HEK293 (cell line): ENCODE measurements around the gene ALKBH2.

Experiments used
- CTCF ChIA-PET: fragments of 350-600 bp; formaldehyde crosslinking; extraction: SDS; loops from one replicate; lab custom pipeline; 2021; ENCODE audit warnings: antibody characterized with exemption; lab: Yijun Ruan, JAX
- POLR2A ChIA-PET: fragments of 300-600 bp; formaldehyde crosslinking; extraction: SDS; loops from one replicate; lab custom pipeline; 2020; ENCODE audit warnings: antibody characterized with exemption, inconsistent platforms; lab: Yijun Ruan, JAX
- H3K27ac ChIP-seq: fragments of 200-500 bp; sonication (Bioruptor generic); 2 replicates; pipeline ENCODE4 v1.5.1; 2014; ENCODE audit warnings: low read depth, low read length, control low read depth, inconsistent platforms; ENCODE audit errors: extremely low read depth
- H3K36me3 ChIP-seq, 2 experiments: fragments of 200-500 bp in 1 of 2; sonication (Bioruptor generic) in 1 of 2; 1 replicate in 1 of 2; 2 replicates in 1 of 2; pipeline ENCODE4 v1.5.1; 2014 to 2017; ENCODE audit warnings: inconsistent platforms in 2 of 2, low read length in 2 of 2; ENCODE audit not compliant: control insufficient read depth in 2 of 2, insufficient read depth in 1 of 2
- H3K4me1 ChIP-seq: fragments of 200-500 bp; sonication (Bioruptor generic); 2 replicates; pipeline ENCODE4 v1.5.1; 2014; ENCODE audit warnings: mild to moderate bottlenecking, low read length, inconsistent platforms; ENCODE audit not compliant: control insufficient read depth, insufficient read depth
- H3K4me3 ChIP-seq: 2 replicates; pipeline ENCODE4 v1.5.1; 2011; ENCODE audit warnings: low read depth, mild to moderate bottlenecking, control low read depth, low read length, moderate library complexity
- H3K9me3 ChIP-seq: fragments of 200-500 bp; sonication (Bioruptor generic); 2 replicates; pipeline ENCODE4 v1.5.1; 2014; ENCODE audit warnings: low read depth, low read length, inconsistent platforms; ENCODE audit not compliant: control insufficient read depth, insufficient read depth
- GLIS1 ChIP-seq: fragments of 450-650 bp; formaldehyde crosslinking; IDR thresholded peaks from 2 replicates; pipeline ENCODE4 v1.5.1; 2016; ENCODE audit warnings: missing biosample characterization, missing genetic modification characterization
- KLF1 ChIP-seq: fragments of 450-650 bp; formaldehyde crosslinking; IDR thresholded peaks from 2 replicates; pipeline ENCODE4 v1.5.1; 2016; ENCODE audit warnings: missing biosample characterization, missing genetic modification characterization
- KLF16 ChIP-seq: fragments of 450-650 bp; formaldehyde crosslinking; IDR thresholded peaks from 2 replicates; pipeline ENCODE4 v1.5.1; 2017; ENCODE audit warnings: missing biosample characterization, missing genetic modification characterization
- OVOL3 ChIP-seq: fragments of 450-650 bp; formaldehyde crosslinking; IDR thresholded peaks from 2 replicates; pipeline ENCODE4 v1.5.1; 2016; ENCODE audit warnings: missing biosample characterization, missing genetic modification characterization
- SCRT1 ChIP-seq: fragments of 450-650 bp; formaldehyde crosslinking; IDR thresholded peaks from 2 replicates; pipeline ENCODE4 v1.5.1; 2016; ENCODE audit warnings: missing biosample characterization, missing genetic modification characterization, borderline replicate concordance
- SP7 ChIP-seq: fragments of 450-650 bp; formaldehyde crosslinking; IDR thresholded peaks from 2 replicates; pipeline ENCODE4 v1.5.1; 2016; ENCODE audit warnings: missing biosample characterization, missing genetic modification characterization
- TCF7L2 ChIP-seq: IDR thresholded peaks from 2 replicates; pipeline ENCODE4 v1.6.1; 2011; ENCODE audit warnings: low read depth, mild to moderate bottlenecking, inconsistent platforms, low read length, moderate library complexity, borderline replicate concordance
- ZBTB17 ChIP-seq: fragments of 450-650 bp; formaldehyde crosslinking; IDR thresholded peaks from 2 replicates; pipeline ENCODE4 v1.5.1; 2016; ENCODE audit warnings: missing biosample characterization, missing genetic modification characterization
- ZNF223 ChIP-seq: fragments of 450-650 bp; formaldehyde crosslinking; IDR thresholded peaks from 2 replicates; pipeline ENCODE4 v1.5.1; 2016; ENCODE audit warnings: missing biosample characterization, missing genetic modification characterization
- ZNF24 ChIP-seq: fragments of 450-650 bp; formaldehyde crosslinking; IDR thresholded peaks from 2 replicates; pipeline ENCODE4 v1.5.1; 2016; ENCODE audit warnings: missing biosample characterization, missing genetic modification characterization
- ZNF311 ChIP-seq: fragments of 450-650 bp; formaldehyde crosslinking; IDR thresholded peaks from 2 replicates; pipeline ENCODE4 v1.5.1; 2017; ENCODE audit warnings: missing biosample characterization, missing genetic modification characterization, borderline replicate concordance
- ZNF366 ChIP-seq: fragments of 450-650 bp; formaldehyde crosslinking; conservative IDR thresholded peaks from 2 replicates; pipeline ENCODE4 v1.5.1; 2016; ENCODE audit warnings: missing biosample characterization, missing genetic modification characterization
- ZNF514 ChIP-seq: fragments of 450-650 bp; formaldehyde crosslinking; IDR thresholded peaks from 2 replicates; pipeline ENCODE4 v1.5.1; 2016; ENCODE audit warnings: missing biosample characterization, missing genetic modification characterization
- ZNF529 ChIP-seq: fragments of 450-650 bp; formaldehyde crosslinking; IDR thresholded peaks from 2 replicates; pipeline ENCODE4 v1.5.1; 2017; ENCODE audit warnings: missing genetic modification characterization, missing biosample characterization; ENCODE audit not compliant: insufficient replicate concordance
- ZNF600 ChIP-seq: fragments of 450-650 bp; formaldehyde crosslinking; IDR thresholded peaks from 2 replicates; pipeline ENCODE4 v1.5.1; 2016; ENCODE audit warnings: missing biosample characterization, missing genetic modification characterization
- ZNF670 ChIP-seq: fragments of 450-650 bp; formaldehyde crosslinking; IDR thresholded peaks from 2 replicates; pipeline ENCODE4 v1.5.1; 2016; ENCODE audit warnings: missing biosample characterization, missing genetic modification characterization, low read depth
- ZNF747 ChIP-seq: fragments of 450-650 bp; formaldehyde crosslinking; IDR thresholded peaks from 2 replicates; pipeline ENCODE4 v1.5.1; 2016; ENCODE audit warnings: missing biosample characterization, missing genetic modification characterization
- ZNF76 ChIP-seq: fragments of 450-650 bp; formaldehyde crosslinking; IDR thresholded peaks from 2 replicates; pipeline ENCODE4; 2016; ENCODE audit warnings: low read depth, missing biosample characterization, missing genetic modification characterization, borderline replicate concordance
- ZNF776 ChIP-seq: fragments of 450-650 bp; formaldehyde crosslinking; IDR thresholded peaks from 2 replicates; pipeline ENCODE4 v1.5.0; 2017; ENCODE audit warnings: missing biosample characterization, missing genetic modification characterization, borderline replicate concordance
- ZNF777 ChIP-seq: fragments of 450-650 bp; formaldehyde crosslinking; IDR thresholded peaks from 2 replicates; pipeline ENCODE4 v1.5.1; 2017; ENCODE audit warnings: missing biosample characterization, missing genetic modification characterization, borderline replicate concordance
- ZSCAN23 ChIP-seq: fragments of 450-650 bp; formaldehyde crosslinking; IDR thresholded peaks from 2 replicates; pipeline ENCODE4 v1.5.1; 2016; ENCODE audit warnings: missing biosample characterization, missing genetic modification characterization
- TF ChIP-seq, protein P1 (sequence below): fragments of 450-650 bp; formaldehyde crosslinking; IDR thresholded peaks from 2 replicates; pipeline ENCODE4 v1.5.1; 2017; ENCODE audit warnings: missing biosample characterization, mild to moderate bottlenecking, missing genetic modification characterization, moderate library complexity
- TF ChIP-seq, protein P2 (sequence below): fragments of 450-650 bp; formaldehyde crosslinking; IDR thresholded peaks from 2 replicates; pipeline ENCODE4; 2016; ENCODE audit warnings: missing biosample characterization, missing genetic modification characterization
- TF ChIP-seq, protein P3 (sequence below): fragments of 450-650 bp; formaldehyde crosslinking; optimal IDR thresholded peaks from 2 replicates; pipeline ENCODE3; 2016; ENCODE audit warnings: missing biosample characterization, mild to moderate bottlenecking, missing genetic modification characterization
- TF ChIP-seq, protein P4 (sequence below): fragments of 450-650 bp; formaldehyde crosslinking; IDR thresholded peaks from 2 replicates; pipeline ENCODE4 v1.5.1; 2016; ENCODE audit warnings: missing biosample characterization, missing genetic modification characterization

ALKBH2 gene

DNA sequence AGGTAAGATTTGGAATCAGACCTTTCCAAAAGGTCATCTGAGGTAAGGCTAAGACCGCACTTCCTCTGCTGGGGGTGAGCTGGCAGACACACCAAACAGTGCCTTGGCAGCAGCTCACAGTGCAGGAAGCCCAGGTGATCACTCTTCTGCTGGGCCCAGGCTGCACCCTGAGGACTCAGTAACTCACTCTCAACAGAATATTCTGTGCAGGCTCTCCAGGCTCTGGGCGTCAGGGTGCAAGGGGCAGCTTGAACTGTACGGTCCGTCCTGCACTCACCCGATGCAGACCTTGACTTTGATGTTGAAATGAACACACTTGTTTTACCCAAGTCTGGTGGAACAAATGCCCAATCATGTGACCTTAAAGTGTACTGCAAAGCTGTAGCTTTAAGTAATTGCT is 6.0 kb downstream of the ALKBH2 start:
- Histone ChIP-seq H3K4me1 (no peaks in the 10 kb centered on the region), H3K4me3 (no peak overlapping the region), H3K9me3 (no peaks in the 10 kb centered on the region), H3K27ac (no peak overlapping the region), H3K36me3 (peaks cover 25 to 88% of the 10 kb centered on the region in 2 experiments)
- POLR2A ChIA-PET, result interaction anchor here (0.6 to 1.6 kb wide), 2 partner anchors 11 to 15 kb away, joined by 5 to 9 read pairs; partner anchors contain the start of gene UNG
- TF ChIP-seq GLIS1 (tag by site-specific recombination), result peak; percentile 40; the same call in 1 of the 2 replicates
- TF ChIP-seq ZNF600 (tag by site-specific recombination), result 0 out of 2 replicates have a peak, but pooled peaks have one; percentile 13
- no peak for TF ChIP-seq ZNF24 (tag by site-specific recombination)
- CTCF ChIA-PET, result interaction anchor here (0.6 to 1.2 kb wide), 4 partner anchors 136 to 623 kb away, joined by 3 to 4 read pairs (median 3); no protein-coding TSS in a partner anchor

DNA sequence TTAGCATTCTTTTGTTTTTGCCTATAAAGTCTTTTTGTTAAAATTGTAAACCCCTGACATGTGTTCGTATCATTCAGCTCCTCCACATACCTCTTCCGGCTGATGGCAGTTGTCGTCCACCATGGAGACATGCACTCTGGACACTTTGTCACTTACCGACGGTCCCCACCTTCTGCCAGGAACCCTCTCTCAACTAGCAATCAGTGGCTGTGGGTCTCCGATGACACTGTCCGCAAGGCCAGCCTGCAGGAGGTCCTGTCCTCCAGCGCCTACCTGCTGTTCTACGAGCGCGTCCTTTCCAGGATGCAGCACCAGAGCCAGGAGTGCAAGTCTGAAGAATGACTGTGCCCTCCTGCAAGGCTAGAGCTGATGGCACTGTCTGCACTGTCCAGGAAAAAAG is 7.7 kb downstream of the ALKBH2 start:
- CTCF ChIA-PET, result interaction anchor here (1.4 kb wide), 1 partner anchor 8 kb away, joined by 10 read pairs; the partner anchor contains the start of gene ALKBH2

DNA sequence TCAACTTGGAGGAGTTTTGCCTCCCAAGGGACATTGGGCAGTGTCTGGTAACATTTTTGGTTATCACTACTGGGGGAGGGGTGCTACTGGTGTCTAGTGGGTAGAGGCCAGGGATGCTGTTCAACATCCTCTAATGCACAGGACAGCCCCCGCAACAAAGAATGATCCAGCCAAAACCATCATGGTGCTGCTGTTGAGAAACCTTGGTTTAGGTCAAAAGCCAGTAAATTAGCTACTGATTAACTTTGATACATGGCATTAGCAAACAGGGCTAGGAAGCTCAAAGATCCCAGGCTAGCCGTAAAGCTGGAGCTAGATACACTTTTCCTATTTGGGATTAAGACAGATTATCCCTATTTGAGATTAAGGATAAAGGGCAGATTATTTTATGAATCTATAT is 8.8 kb downstream of the ALKBH2 start:
- Histone ChIP-seq H3K4me1 (no peaks in the 10 kb centered on the region), H3K36me3 (peaks cover 22 to 93% of the 10 kb centered on the region in 2 experiments), H3K4me3 (no peak overlapping the region), H3K27ac (no peak overlapping the region), H3K9me3 (no peaks in the 10 kb centered on the region)
- POLR2A ChIA-PET, result no interaction called here
- no peak for TF ChIP-seq ZNF366
- TF ChIP-seq ZNF311 (tag by site-specific recombination), result no peak
- no peak for TF ChIP-seq KLF16 (tag by site-specific recombination)
- no peak for TF ChIP-seq KLF1 (tag by site-specific recombination)
- CTCF ChIA-PET, result interaction anchor here (0.7 to 1.4 kb wide), 2 partner anchors 9 to 131 kb away, joined by 3 to 10 read pairs; partner anchors contain the start of gene ALKBH2

More for the DNA sequence above, 7.7 kb downstream of the ALKBH2 start:
- H3K27ac ChIP-seq, result no peak overlapping the region
- H3K4me1 ChIP-seq, result no peaks in the 10 kb centered on the region
- peaks cover 25 to 96% of the 10 kb centered on the region in 2 experiments for H3K36me3 ChIP-seq
- no peaks in the 10 kb centered on the region for H3K9me3 ChIP-seq
- POLR2A ChIA-PET, result no interaction called here
- no peak for TF ChIP-seq ZNF670 (tag by site-specific recombination)
- TF ChIP-seq ZNF776, result no peak
- no peak for TF ChIP-seq ZNF223 (tag by site-specific recombination)
- no peak for TF ChIP-seq ZNF529
- TF ChIP-seq SCRT1 (tag by site-specific recombination), result no peak
- no peak for TF ChIP-seq ZBTB17 (tag by site-specific recombination)
- TF ChIP-seq ZNF777 (tag by site-specific recombination), result no peak
- TF ChIP-seq, protein P1, sequence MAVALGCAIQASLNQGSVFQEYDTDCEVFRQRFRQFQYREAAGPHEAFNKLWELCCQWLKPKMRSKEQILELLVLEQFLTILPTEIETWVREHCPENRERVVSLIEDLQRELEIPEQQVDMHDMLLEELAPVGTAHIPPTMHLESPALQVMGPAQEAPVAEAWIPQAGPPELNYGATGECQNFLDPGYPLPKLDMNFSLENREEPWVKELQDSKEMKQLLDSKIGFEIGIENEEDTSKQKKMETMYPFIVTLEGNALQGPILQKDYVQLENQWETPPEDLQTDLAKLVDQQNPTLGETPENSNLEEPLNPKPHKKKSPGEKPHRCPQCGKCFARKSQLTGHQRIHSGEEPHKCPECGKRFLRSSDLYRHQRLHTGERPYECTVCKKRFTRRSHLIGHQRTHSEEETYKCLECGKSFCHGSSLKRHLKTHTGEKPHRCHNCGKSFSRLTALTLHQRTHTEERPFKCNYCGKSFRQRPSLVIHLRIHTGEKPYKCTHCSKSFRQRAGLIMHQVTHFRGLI (tag by site-specific recombination), result no peak
- TF ChIP-seq ZNF747, result no peak
- no peak for TF ChIP-seq TCF7L2
- no peak overlapping the region for H3K4me3 ChIP-seq

DNA sequence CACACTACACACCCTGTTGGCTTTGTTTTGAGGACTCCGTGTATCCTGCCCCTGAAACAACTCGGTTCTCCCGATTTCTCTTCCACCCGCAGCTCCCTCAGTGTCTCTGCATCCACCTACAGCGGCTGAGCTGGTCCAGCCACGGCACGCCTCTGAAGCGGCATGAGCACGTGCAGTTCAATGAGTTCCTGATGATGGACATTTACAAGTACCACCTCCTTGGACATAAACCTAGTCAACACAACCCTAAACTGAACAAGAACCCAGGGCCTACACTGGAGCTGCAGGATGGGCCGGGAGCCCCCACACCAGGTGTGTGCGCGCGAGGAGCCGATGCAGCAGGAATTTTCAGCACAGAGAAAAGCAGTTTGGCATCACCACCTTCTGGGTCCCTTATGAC is 10.5 kb downstream of the ALKBH2 start:
- Histone ChIP-seq H3K36me3 (peaks cover 24 to 81% of the 10 kb centered on the region in 2 experiments), H3K9me3 (no peaks in the 10 kb centered on the region), H3K4me3 (no peak overlapping the region), H3K27ac (no peak overlapping the region), H3K4me1 (no peaks in the 10 kb centered on the region)
- CTCF ChIA-PET, result interaction anchor here (0.7 to 1.7 kb wide), 2 partner anchors 10 to 283 kb away, joined by 3 to 10 read pairs; partner anchors contain the start of gene ALKBH2
- TF ChIP-seq ZNF76 (no peak), ZSCAN23 (tag by site-specific recombination) (no peak), TCF7L2 (no peak), ZNF514 (tag by site-specific recombination) (no peak), SP7 (no peak), OVOL3 (tag by site-specific recombination) (no peak)
- TF ChIP-seq, protein P2, sequence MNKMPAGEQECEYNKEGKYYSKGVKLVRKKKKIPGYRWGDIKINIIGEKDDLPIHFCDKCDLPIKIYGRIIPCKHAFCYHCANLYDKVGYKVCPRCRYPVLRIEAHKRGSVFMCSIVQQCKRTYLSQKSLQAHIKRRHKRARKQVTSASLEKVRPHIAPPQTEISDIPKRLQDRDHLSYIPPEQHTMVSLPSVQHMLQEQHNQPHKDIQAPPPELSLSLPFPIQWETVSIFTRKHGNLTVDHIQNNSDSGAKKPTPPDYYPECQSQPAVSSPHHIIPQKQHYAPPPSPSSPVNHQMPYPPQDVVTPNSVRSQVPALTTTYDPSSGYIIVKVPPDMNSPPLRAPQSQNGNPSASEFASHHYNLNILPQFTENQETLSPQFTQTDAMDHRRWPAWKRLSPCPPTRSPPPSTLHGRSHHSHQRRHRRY, result no peak
- TF ChIP-seq, protein P3, sequence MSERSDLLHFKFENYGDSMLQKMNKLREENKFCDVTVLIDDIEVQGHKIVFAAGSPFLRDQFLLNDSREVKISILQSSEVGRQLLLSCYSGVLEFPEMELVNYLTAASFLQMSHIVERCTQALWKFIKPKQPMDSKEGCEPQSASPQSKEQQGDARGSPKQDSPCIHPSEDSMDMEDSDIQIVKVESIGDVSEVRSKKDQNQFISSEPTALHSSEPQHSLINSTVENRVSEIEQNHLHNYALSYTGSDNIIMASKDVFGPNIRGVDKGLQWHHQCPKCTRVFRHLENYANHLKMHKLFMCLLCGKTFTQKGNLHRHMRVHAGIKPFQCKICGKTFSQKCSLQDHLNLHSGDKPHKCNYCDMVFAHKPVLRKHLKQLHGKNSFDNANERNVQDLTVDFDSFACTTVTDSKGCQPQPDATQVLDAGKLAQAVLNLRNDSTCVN (tag by site-specific recombination), result no peak
- TF ChIP-seq, protein P4, sequence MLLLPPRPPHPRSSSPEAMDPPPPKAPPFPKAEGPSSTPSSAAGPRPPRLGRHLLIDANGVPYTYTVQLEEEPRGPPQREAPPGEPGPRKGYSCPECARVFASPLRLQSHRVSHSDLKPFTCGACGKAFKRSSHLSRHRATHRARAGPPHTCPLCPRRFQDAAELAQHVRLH, result no peak
- POLR2A ChIA-PET, result no interaction called here
